NCI-H146 treated with DMSO at 0.1 percent for 48 hours (cell line): ENCODE data around the gene AOPEP.
A peak's percentile ranks its signal among the peaks of the same experiment; 100 is the strongest.

Experiments
- DNase-seq: peaks from one replicate; lab custom pipeline; 2025; ENCODE audit not compliant: unreplicated experiment; lab: John Stamatoyannopoulos, UW

AOPEP gene, protein sequence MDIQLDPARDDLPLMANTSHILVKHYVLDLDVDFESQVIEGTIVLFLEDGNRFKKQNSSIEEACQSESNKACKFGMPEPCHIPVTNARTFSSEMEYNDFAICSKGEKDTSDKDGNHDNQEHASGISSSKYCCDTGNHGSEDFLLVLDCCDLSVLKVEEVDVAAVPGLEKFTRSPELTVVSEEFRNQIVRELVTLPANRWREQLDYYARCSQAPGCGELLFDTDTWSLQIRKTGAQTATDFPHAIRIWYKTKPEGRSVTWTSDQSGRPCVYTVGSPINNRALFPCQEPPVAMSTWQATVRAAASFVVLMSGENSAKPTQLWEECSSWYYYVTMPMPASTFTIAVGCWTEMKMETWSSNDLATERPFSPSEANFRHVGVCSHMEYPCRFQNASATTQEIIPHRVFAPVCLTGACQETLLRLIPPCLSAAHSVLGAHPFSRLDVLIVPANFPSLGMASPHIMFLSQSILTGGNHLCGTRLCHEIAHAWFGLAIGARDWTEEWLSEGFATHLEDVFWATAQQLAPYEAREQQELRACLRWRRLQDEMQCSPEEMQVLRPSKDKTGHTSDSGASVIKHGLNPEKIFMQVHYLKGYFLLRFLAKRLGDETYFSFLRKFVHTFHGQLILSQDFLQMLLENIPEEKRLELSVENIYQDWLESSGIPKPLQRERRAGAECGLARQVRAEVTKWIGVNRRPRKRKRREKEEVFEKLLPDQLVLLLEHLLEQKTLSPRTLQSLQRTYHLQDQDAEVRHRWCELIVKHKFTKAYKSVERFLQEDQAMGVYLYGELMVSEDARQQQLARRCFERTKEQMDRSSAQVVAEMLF

DNA sequence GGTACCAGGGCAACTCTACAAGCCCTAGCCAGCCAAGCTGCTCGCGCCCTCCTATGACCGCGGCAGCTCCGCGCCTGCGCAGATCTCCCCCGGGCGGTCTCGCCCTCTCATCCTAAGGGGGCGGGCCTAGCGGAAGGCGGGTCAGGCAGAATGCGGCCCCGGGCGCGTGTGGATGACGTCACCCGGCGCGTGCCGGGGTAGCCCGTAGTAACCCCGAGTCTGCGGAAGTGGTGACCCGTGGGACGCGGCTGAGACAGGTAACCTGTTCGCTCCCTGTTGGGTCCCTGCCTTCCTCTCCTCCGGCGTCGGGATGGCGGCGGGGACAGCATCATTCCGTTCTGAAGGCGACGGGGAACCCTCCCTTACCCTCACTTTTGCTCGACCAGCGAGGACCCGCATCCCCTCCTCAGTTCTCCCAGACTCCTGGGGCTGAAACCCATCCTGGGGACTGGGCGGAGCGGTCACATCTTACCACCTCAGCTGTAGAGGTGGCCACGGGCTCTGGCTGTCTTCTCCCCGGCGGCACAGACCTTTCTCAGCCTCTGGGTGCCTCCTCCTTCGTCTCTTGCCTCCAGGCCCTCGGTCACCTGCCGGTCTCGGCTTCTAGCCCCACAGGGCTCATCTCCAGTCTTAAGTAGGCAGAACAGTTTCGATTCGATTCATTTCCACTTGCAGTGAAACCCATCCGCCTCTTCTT is at the start of gene AOPEP:
Gene AOPEP (plus strand): TSS at position 205 of the 697 bp plus-strand sequence. CDS start 33,085 bp downstream, outside the sequence.
- DNase-seq: peak; percentile 80

DNA sequence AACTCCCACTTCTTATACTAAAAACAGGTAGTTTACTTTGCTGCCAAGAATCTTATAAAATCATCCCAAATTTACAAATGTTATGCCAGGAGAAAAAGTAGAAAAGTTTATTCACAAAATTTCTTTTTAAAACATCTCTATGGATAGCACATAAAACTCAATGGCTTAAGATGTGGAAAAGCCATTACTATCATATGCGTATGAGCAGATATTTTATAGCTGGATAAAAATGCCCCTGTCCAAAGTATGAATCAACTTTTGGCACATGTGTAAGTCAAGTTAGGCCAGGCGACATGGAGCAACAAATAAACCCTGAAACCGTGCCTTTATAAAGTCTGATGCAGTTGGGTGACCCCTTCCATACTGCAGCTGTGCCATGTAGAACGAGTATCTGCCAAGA is 48.6 kb upstream of the AOPEP start:
- DNase-seq: no peak

DNA sequence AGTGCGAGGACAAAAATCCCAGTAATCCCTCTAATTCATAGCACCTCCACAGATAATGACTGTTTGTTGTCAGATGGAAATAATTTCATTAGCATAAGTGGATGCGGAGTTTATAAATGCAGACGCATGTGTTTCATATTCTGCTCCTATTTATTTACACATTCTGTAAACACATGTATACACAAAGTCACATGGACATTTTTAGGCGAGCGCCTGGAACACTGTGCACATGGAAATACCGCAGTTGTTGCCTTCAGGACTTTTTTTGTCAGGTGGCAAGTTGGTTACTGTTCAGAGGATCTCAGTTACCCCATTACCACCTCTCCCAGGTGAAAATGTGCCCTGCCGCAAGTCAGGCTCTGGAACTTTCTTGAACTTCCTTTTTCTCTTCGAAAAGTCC is 46.9 kb upstream of the AOPEP start:
- DNase-seq: no peak

DNA sequence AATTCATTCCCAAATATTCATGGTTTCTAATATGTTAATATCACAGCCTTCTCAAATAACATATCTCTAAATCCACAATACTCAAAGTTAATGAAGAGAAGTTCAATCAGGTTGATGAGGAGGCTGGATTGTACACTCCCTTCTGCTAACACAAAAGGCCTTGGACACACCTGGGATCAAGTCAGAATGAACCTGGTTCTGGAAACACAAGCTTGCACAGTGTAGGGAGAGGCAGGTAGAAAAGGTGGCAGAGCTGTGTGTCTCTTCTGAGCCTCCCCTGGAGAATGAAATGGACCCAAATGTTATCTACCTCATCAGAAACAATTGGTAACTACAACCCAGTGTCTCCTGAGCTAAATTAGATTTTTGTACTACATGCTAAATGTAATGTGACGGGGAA is 46.5 kb upstream of the AOPEP start:
- no peak for DNase-seq

DNA sequence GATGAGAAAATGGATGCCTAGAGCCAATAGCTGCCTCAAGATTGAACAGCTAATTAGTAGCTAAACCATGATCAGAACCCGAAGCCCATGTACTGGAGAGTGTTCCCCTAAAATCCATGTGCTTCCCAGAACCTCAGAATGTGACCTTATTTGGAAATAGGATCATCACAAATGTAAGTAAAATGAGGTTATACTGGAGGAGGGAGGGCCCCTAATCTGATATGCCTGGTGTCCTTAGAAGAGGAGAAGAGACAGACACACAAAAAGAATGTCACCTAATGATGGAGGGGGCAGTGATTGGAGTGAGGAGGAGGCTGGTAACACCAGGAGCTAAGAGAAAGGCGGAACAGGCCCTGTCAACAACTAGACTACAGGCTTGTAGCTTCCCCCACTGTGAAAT is 45.9 kb upstream of the AOPEP start:
- no peak for DNase-seq

DNA sequence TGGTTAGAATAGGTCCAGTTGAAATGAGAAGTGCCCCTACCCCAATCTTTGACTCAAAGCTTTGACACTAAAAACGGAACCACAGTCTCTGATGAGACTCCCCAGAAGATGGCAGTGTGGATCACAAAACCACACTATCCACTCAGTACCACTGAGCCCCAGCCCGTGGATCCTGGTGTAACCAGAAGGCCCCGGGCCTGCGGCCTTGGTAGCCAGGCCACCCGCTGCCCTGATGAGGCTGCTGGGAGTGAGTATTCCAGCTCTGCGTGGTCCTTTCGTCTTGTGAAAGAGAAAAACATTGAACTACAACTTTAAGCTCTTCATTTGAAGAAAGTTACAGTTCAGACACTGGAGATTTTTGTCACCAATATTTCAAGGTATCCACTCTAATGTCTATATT is 45.0 kb upstream of the AOPEP start:
- peak; percentile 12 for DNase-seq

DNA sequence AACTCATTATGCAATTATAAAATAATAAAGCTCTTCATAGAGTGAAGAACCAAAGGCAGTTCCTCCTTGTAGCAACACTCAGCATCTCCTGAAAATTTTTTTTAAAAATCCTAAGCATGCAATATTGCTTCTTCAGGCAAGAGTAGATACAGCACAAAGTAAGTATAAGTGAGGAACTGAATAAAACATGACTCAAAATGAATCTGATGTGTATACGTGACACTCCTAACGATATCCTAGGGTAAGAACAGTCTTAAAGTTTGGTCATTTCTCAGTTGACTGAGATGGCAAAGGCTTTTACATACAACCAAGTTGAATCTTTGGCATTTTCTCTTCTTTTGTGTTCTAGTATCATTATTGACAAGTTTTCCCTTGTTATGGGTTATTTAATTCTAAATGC is 41.1 kb upstream of the AOPEP start:
- DNase-seq: no peak

DNA sequence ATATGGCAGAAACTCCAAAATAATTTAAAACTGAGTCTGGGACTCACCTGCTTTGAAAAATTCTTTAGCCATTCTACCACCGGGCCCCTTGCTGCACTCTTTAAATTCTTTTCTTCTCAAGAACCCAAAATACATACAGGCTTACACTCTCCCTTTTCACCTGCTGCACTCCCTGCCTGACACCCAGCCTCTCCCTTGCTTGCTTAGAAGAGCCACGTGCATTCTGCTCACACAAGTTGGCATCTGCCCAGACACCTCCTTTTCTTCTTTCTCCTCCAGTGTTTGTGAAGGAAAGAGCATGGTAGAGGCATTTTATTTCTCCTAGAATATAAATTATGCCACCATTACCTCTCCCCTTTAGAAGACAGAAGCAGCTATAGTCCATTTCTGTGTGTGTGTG is 39.0 kb upstream of the AOPEP start:
- DNase-seq: no peak

DNA sequence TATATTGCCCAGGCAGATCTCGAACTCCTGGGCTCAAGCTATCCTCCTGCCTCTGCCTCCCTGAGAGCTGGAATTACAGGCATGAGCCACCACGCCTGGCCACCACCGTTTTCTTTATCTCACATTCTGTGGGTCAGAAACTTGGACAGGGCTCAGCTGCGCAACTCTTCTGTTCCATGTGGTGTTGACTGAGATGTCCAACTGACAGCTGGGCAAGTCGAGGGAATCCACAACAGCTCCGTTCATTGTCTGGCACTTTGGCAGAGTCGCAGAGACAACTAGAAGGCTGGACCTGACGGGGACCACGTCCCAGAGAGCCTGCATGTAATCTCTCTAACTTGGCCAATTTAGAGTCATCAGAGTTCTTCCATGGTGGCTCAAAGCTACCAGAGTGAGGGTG is 36.2 kb upstream of the AOPEP start:
- no peak for DNase-seq

DNA sequence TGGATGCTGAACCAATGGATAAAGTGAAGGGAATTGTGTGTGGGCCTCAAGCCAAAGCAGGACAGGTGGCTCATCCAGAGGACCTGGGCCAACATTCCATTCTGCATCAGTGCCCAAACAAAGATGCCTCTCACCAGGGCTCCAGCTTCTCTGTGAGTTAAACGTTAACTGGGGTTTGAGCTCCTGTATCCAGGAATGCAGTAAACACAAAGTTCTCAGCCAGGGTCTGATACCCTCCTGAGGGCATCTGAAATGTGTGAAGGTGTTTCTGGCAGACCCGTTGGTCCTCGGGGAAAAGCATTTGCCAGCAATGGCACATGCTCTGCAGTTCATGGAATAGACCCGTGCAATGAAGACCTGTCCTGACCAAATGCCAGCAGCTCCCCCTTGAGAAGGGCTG is 33.9 kb upstream of the AOPEP start:
- DNase-seq: peak; percentile 39

DNA sequence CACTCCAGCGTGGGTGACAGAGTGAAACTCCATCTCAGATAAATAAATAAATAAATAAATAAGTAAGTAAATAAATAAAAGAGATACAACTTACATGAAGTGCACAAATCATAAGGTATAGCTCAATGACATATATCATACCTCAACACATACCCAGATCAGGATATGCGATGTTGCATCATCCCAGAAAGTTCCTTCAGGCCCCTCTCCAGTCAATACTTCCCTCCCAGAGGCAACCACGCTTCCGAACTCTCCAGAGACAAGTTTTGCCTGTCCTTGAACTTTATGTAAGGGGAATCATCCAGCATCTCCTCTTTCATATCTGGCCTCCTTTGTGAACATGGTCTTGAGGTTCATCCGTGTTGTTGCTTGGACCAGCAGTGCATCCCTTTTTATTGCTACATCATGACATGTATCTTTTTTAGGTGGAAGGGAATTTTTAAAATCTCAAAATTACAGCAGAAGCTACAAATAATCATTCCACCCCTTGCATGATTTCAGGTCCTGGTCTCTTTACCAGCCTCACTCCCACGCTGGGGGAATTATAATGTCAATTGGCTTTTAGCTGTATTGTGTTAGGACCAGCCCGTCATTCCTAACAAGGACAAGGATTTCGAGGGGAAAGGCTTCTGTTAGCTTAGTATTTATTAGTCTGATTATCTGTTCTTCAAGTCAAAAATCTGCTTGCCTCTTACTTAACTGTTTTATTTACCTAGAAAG is 32.9 kb upstream of the AOPEP start:
- no peak for DNase-seq

DNA sequence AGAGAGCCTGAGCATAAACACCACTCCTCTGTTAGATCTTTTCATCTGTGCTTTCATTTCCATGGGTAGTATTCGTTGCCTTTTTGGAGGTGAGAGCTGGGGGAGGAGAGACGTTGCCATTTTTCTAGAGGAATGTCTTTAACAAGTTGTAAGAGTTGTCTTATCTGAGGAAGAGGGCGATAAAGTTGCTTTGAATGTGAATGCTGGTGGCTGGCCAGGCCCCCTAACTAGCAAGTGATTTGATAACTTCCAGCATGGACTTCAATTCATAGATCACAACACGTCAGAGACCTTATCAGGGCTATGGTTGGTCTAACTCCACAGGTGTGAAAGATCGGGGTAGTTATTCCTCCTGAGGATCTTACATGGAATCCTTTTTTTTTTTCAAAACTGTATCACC is 30.0 kb upstream of the AOPEP start:
- no peak for DNase-seq

DNA sequence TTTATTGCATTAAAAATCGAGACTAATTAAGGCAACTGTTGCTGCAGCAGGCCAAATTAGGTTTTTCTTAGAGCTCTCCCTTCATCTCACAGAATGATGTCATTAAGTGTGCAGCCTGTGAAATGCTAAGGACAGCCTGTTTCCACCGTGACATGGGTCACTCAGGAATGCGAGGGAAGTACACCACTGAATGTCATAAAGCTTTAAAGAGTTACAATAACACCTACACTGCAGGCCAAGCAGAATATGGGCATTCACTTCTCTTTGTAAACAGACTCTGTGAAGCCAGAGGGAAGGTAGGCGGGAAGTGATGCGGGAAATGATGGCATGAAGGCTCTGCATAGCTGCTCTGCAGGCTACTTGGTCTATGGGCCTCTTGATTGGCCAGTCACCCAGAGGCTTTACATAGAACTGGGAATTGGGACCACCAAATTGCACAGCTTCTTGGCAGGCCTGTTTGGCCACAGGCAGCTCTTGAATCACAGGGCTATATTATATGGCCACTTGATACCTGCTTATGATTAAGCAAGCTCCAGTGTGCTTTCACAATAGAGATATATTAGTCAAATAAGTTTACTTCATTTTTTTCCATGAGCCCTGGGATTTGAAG is 28.4 kb upstream of the AOPEP start:
- DNase-seq: no peak

DNA sequence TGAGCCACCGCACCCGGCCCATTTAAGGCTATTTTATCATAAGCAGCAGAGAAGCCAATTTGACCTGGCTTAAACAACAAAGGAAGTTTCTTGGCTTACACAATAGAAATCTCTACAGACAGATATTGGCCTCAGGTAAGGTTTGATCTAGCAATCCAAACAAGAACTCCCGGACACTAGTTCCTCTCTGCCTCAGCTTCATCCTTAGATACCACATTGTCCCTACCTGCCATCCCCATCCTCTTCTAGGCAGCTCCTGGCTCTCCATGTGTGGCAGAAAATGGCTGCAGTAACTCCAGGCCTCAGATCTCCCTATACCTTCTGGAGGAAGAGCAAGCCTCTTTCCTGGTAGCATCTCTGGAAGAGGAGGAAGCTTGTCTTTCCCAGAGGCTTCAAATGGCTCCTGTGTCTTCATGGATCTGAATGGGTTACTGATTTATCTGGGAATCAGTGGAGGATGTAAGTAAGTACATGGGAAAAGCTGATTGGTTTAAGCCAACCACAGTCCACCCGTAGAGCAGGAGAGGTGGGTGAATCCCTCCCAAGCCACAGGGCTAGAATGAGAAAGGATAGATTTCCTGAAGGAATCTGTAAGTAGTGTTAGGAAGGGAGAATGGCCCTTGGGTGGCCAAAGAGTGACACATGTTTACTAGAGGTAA is 26.7 kb upstream of the AOPEP start:
- DNase-seq: no peak

DNA sequence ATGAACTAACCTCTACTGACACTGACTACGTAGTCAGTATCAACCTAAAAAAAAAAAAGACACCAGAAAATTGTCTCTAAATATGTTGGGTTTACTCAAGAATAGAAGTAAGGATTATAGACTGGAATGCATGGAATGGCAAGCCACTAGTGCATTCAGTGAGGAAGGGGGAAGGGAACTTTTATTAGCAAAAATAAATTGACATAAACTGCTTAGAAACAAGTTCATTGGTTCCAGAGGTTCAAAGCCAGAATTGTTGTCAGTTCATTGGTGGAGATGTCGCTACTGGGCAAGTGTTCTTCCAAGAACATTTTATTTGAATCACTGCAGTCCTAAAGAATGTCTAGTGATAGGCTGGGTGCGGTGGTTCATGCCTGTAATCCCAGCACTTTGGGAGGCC is 26.1 kb upstream of the AOPEP start:
- no peak for DNase-seq

DNA sequence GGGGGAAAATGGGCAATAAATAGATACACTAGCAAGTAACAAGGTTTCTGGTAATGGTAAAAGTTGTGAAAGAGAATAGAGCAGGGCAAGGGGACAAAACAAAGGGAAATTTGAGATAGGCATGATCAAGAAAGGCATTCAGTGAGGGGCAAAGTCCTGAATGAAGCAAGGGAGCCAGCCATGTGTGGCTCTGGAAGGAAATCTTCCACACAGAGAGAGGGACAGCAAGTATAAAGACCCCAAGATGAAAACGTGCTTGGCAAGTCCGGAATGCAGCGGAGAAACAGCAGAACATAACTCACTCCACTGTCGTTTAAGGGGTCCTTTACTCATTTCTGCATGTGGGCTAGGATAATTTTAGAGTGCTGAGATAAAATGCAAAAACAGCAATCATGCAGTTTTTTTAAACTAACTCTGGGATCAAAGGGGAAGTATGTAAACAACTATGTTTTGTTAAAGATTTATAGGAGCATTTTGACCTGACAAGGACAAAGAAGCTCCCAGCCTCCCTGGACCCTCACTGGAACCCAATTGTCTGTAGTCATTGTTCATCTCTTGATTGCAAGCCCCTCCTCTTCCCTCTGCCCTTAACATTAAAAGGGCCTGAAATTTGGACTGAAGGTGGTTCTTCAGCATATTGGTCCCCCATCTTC is 22.9 kb upstream of the AOPEP start:
- DNase-seq: no peak

DNA sequence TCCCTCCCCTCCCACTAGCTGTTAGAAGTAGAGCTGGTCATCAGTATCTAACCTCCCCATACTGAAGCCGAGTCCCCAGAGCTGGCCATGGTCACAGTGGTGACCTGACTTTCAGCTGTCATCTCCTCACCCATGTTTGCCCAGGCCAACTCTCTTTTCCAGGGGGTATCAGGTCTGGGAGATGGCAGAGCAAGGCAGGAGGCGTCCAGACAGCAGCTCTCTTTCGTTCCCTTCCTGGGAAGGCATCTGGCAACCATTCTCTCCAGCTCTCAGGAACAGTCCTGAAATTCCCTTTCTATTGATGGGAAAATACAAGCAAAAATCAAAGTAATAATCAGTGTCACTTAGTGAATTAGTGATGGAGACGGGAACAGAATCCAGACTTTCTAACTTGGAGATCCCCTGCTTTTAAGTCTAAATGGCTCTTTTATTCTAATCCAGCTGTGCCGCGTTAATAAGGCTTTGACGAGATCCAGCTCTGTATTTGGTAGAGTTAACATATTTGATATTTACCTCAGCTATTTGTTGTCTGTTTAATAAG is 21.3 kb upstream of the AOPEP start:
- DNase-seq: no peak

DNA sequence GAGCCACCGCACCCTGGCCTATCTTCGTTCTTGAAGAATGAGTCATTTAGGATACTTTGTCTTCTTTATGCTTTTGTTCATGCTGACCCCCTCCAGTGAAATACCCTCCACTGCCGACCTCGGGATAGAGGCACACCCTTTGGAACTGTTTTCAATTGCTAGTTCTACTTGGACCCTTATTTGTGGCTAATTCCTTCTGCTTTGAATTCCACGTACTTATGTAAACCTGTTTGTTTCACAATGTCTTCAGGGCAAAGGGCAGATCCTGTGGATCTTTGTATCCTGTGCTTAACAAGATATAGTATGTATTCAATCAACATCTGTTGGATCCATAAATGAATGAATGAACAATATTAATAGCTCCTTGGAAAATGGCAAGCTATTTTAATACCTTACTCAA is 19.6 kb upstream of the AOPEP start:
- no peak for DNase-seq

DNA sequence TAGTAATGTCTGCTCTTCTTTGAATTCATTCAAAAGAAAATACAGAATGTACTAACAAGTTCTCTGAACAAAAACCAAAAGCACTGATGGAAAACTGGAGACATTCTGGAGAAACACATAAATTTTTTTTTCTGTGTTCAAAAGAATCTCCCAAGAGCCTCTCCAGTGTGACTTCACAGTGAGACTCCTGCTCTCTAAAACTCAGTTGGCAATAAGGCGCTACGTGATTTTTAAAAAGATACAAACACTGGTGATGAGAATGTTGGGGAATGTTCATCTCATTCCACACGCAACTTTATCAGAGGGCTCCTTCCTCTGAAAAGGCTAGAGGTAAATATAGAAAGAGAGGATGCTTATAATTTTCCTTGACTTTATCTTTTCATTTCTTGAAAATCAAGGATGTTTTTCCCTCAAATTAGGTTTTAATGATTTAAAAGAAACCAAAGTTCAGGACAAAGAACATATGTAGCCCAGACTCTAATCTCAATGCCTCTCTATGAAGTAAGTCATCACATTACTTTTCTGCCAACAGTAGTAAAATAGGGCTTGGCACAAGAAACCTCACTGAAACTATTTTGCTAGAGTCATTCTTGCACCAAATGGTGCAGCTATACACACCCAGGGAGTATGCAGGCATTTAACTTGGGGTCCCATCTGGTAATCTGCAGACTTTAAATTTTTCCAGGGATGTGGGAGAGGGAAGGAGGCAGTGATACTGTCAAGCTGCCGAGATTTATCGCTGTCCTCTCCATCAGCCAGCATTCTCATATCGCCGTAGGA is 12.9 kb upstream of the AOPEP start:
- no peak for DNase-seq
